ENCODE results near the gene DBH.

DBH gene

GRCh38 chr9:133635533-133636531 lies at the start of gene DBH:
Gene DBH, plus strand, starts transcription at chr9:133636363. Its CDS starts 9 bp downstream, at chr9:133636372.
- no peak for DNase-seq

GRCh38 chr9:133587051-133587450 lies 49.1 kb upstream of the DBH start:
- no peak for DNase-seq

GRCh38 chr9:133587466-133587865 lies 48.7 kb upstream of the DBH start:
- DNase-seq: no peak

GRCh38 chr9:133589454-133590227 lies 46.5 kb upstream of the DBH start:
- DNase-seq: no peak

- no peak for DNase-seq
These were observed 45.8 kb upstream of the DBH start for GRCh38 chr9:133590231-133590855.

GRCh38 chr9:133591116-133591910 lies 44.9 kb upstream of the DBH start:
- DNase-seq: no peak

GRCh38 chr9:133591985-133592384 lies 44.2 kb upstream of the DBH start:
- DNase-seq: no peak

GRCh38 chr9:133592731-133593409 lies 43.3 kb upstream of the DBH start:
- DNase-seq: no peak

GRCh38 chr9:133593587-133594253 lies 42.4 kb upstream of the DBH start:
- no peak for DNase-seq

- no peak for DNase-seq
These were observed 41.9 kb upstream of the DBH start for GRCh38 chr9:133594310-133594709.

GRCh38 chr9:133595910-133596309 lies 40.3 kb upstream of the DBH start:
- no peak for DNase-seq

GRCh38 chr9:133597316-133597957 lies 38.7 kb upstream of the DBH start:
- DNase-seq: no peak

- DNase-seq: no peak
These were observed 37.2 kb upstream of the DBH start for GRCh38 chr9:133598978-133599377.

GRCh38 chr9:133599470-133600173 lies 36.5 kb upstream of the DBH start:
- no peak for DNase-seq

GRCh38 chr9:133600739-133601138 lies 35.4 kb upstream of the DBH start:
- DNase-seq: no peak

GRCh38 chr9:133601746-133602145 lies 34.4 kb upstream of the DBH start:
- DNase-seq: no peak

GRCh38 chr9:133602277-133602676 lies 33.9 kb upstream of the DBH start:
- DNase-seq: peak; percentile 27

- no peak for DNase-seq
These were observed 32.8 kb upstream of the DBH start for GRCh38 chr9:133603135-133603927.

- no peak for DNase-seq
These were observed 31.9 kb upstream of the DBH start for GRCh38 chr9:133604214-133604613.

Measured in NCI-H524 treated with DMSO at 0.1 percent for 48 hours (cell line).